Panc1 (cell line): ENCODE data around the gene C11orf24. TPM values are rescaled to one million over a fixed set of nuclear protein-coding genes. Genes with fewer than 3 reads are reported as not detected.

Experiments
- ATAC-seq: fragments of 200-7000 bp; cut with Tn5 transposase; 2 replicates; pipeline ENCODE4 v1.9.1; 2020; ENCODE audit warnings: mild to moderate bottlenecking, moderate library complexity
- BruUV-seq: library from RNA; stranded (reverse); fragments of 400-500 nt; replicated peaks from 2 replicates; lab custom pipeline; 2021; lab: Mats Ljungman, UMichigan
- CTCF ChIA-PET: fragments of 300-600 bp; sonication (Branson Sonifier 250); formaldehyde crosslinking; loops from one replicate; lab custom pipeline; 2022; ENCODE audit warnings: antibody characterized with exemption; lab: Charles Lee
- POLR2A ChIA-PET: fragments of 300-600 bp; sonication (Branson Sonifier 250); formaldehyde crosslinking; loops from one replicate; lab custom pipeline; 2022; ENCODE audit warnings: antibody characterized with exemption; lab: Charles Lee
- DNase-seq: peaks from one replicate; pipeline ENCODE4 v3.0.0-alpha.2; 2010; ENCODE audit warnings: low read depth, low spot score
- H3K27ac ChIP-seq: 2 replicates; pipeline ENCODE4 v1.5.1; 2011; ENCODE audit warnings: mild to moderate bottlenecking, low read length, inconsistent platforms
- H3K27me3 ChIP-seq: fragments of 200-500 bp; sonication (Bioruptor generic); 2 replicates; pipeline ENCODE4 v1.6.0; 2014; ENCODE audit warnings: low read length, inconsistent platforms; ENCODE audit not compliant: control insufficient read depth, insufficient read depth
- H3K36me3 ChIP-seq: fragments of 200-500 bp; sonication (Bioruptor generic); 2 replicates; pipeline ENCODE4 v1.5.1; 2014; ENCODE audit warnings: inconsistent platforms, mild to moderate bottlenecking, low read length, moderate library complexity; ENCODE audit not compliant: control insufficient read depth, insufficient read depth
- H3K4me1 ChIP-seq: 2 replicates; pipeline ENCODE4 v1.5.1; 2011; ENCODE audit warnings: inconsistent platforms, mild to moderate bottlenecking, low read length, moderate library complexity; ENCODE audit not compliant: control insufficient read depth, insufficient read depth
- H3K4me3 ChIP-seq, 2 experiments: 2 replicates each; pipeline ENCODE4 v1.5.1; 2011 to 2012; ENCODE audit warnings: low read depth in 2 of 2, low read length in 2 of 2, mild to moderate bottlenecking in 2 of 2, inconsistent platforms in 1 of 2, moderate library complexity in 1 of 2
- H3K9me3 ChIP-seq: fragments of 200-500 bp; sonication (Bioruptor generic); 2 replicates; pipeline ENCODE4 v1.5.1; 2014; ENCODE audit warnings: low read depth, mild to moderate bottlenecking, inconsistent platforms, low read length, moderate library complexity; ENCODE audit not compliant: control insufficient read depth, insufficient read depth
- POLR2AphosphoS5 ChIP-seq: IDR thresholded peaks from 2 replicates; pipeline ENCODE4 v1.6.1; 2012; ENCODE audit warnings: mild to moderate bottlenecking, low read depth, low read length, moderate library complexity
- SIN3A ChIP-seq: IDR thresholded peaks from 2 replicates; pipeline ENCODE4 v1.6.1; 2012; ENCODE audit warnings: low read depth, mild to moderate bottlenecking, low read length, moderate library complexity, borderline replicate concordance; ENCODE audit not compliant: insufficient read depth
- TCF7L2 ChIP-seq: IDR thresholded peaks from 2 replicates; pipeline ENCODE4 v1.6.1; 2011; ENCODE audit warnings: mild to moderate bottlenecking, low read depth, low read length, inconsistent platforms
- in situ Hi-C: cut with HindIII; loops from 2 replicates; pipeline ENCODE4 v1.10.0; 2016; ENCODE audit warnings: low sequenced_read_pairs, low pct_unique_long_range_greater_than_20kb
- intact Hi-C: fragments of 100-400 bp; cut with micrococcal nuclease; formaldehyde crosslinking; loops from one replicate; pipeline ENCODE4 v1.10.0; 2022; ENCODE audit not compliant: unreplicated experiment
- total RNA-seq: library from RNA; stranded (reverse); gene quantifications from one replicate; pipeline ENCODE4 v1.2.1, GENCODE V29; 2021; ENCODE audit not compliant: unreplicated experiment
- TF ChIP-seq, protein P1 (sequence below), 2 experiments: IDR thresholded peaks; 2 replicates each; pipeline ENCODE4 v1.6.1; 2011 to 2012; ENCODE audit warnings: low read depth in 2 of 2, control low read depth in 1 of 2, low read length in 1 of 2, mild to moderate bottlenecking in 1 of 2, moderate library complexity in 1 of 2; ENCODE audit not compliant: insufficient read depth in 1 of 2
- TF ChIP-seq, protein P2 (sequence below): fragments of 450-650 bp; IDR thresholded peaks from 2 replicates; pipeline ENCODE4 v1.5.1; 2017; ENCODE audit warnings: mild to moderate bottlenecking

The C11orf24 gene
- total RNA-seq, 1 experiment from 2014 or later, result 53.1 TPM

DNA sequence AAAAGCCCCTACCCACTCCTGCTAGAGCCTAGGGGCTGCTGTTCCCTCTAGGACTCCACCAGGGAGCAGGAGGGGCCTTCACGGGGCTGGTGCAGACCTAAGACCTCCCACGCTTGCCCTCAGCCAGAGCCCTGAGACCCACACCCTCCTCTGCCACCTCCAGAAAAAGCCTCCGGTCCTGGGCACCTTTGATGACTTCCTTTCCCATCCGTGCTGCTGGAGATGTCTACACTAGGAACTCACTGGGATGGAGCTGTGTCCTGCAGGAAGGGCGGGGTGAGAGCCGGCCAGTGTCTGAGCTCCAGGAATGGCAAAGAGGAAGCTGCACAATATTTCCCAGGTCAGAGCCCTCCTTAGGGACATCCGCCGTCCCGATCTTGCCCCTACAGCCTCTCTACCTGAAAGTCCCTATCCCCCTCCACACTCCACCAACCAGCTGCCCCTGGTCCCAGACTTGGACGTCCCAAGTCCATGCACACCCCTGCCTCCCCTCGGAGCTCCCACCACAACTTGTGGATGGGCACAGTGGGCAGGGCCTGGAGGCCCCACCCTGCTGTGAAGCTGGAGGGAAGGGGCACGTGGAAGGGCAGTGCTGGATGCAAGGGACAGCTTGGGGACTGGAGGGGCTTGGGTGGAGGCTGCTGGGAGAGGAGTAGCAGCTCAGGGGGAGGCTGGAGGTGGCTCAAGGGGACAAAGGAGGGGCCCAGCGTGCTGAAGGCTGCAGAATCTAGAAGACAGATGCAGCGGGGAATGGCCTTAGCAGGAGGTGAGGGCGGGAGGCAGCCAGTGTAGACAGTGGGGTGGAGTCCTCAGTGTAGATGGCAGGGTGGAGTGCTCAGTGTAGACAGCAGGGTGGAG lies 27.1 kb upstream of the C11orf24 start:
- DNase-seq, result no peak
- intact Hi-C loops (loop anchor here (1.0 to 10.0 kb wide), 2 partner anchors 42 to 84 kb away; partner anchors contain the start of gene KMT5B), in situ Hi-C loops (no loop called here)
- peak; percentile 66 for ATAC-seq
- TF ChIP-seq SIN3A (no peak), POLR2AphosphoS5 (no peak), TCF7L2 (no peak)
- TF ChIP-seq, protein P1, sequence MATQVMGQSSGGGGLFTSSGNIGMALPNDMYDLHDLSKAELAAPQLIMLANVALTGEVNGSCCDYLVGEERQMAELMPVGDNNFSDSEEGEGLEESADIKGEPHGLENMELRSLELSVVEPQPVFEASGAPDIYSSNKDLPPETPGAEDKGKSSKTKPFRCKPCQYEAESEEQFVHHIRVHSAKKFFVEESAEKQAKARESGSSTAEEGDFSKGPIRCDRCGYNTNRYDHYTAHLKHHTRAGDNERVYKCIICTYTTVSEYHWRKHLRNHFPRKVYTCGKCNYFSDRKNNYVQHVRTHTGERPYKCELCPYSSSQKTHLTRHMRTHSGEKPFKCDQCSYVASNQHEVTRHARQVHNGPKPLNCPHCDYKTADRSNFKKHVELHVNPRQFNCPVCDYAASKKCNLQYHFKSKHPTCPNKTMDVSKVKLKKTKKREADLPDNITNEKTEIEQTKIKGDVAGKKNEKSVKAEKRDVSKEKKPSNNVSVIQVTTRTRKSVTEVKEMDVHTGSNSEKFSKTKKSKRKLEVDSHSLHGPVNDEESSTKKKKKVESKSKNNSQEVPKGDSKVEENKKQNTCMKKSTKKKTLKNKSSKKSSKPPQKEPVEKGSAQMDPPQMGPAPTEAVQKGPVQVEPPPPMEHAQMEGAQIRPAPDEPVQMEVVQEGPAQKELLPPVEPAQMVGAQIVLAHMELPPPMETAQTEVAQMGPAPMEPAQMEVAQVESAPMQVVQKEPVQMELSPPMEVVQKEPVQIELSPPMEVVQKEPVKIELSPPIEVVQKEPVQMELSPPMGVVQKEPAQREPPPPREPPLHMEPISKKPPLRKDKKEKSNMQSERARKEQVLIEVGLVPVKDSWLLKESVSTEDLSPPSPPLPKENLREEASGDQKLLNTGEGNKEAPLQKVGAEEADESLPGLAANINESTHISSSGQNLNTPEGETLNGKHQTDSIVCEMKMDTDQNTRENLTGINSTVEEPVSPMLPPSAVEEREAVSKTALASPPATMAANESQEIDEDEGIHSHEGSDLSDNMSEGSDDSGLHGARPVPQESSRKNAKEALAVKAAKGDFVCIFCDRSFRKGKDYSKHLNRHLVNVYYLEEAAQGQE (IDR thresholded peaks at IDR 0.05; ENCODE audit: insufficient read depth in 1 of 2, low read depth in 2 of 2, low read length in 1 of 2), result no peak
- TF ChIP-seq, protein P2, sequence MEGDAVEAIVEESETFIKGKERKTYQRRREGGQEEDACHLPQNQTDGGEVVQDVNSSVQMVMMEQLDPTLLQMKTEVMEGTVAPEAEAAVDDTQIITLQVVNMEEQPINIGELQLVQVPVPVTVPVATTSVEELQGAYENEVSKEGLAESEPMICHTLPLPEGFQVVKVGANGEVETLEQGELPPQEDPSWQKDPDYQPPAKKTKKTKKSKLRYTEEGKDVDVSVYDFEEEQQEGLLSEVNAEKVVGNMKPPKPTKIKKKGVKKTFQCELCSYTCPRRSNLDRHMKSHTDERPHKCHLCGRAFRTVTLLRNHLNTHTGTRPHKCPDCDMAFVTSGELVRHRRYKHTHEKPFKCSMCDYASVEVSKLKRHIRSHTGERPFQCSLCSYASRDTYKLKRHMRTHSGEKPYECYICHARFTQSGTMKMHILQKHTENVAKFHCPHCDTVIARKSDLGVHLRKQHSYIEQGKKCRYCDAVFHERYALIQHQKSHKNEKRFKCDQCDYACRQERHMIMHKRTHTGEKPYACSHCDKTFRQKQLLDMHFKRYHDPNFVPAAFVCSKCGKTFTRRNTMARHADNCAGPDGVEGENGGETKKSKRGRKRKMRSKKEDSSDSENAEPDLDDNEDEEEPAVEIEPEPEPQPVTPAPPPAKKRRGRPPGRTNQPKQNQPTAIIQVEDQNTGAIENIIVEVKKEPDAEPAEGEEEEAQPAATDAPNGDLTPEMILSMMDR, result no peak
- peak overlapping the region; percentile 36; the same call in 1 of the 2 replicates for H3K27ac ChIP-seq
- no peaks in the 10 kb centered on the region for H3K9me3 ChIP-seq
- peak overlapping the region in 1 of 2 experiments; percentile 47; a peak in 1 of 4 replicates for H3K4me3 ChIP-seq
- H3K27me3 ChIP-seq, result no peaks in the 10 kb centered on the region
- ChIA-PET CTCF (interaction anchor here (0.5 to 5.5 kb wide), 14 partner anchors 12 to 1372 kb away, joined by 3 to 40 read pairs (median 4); partner anchors contain the start of gene C11orf24), POLR2A (interaction anchor here (0.5 to 0.7 kb wide), 4 partner anchors 18 to 190 kb away, joined by 3 to 11 read pairs (median 4); no protein-coding TSS in a partner anchor)
- H3K36me3 ChIP-seq, result no peaks in the 10 kb centered on the region
- no TSS peak for BruUV-seq
- H3K4me1 ChIP-seq, result peaks cover 24% of the 10 kb centered on the region

DNA sequence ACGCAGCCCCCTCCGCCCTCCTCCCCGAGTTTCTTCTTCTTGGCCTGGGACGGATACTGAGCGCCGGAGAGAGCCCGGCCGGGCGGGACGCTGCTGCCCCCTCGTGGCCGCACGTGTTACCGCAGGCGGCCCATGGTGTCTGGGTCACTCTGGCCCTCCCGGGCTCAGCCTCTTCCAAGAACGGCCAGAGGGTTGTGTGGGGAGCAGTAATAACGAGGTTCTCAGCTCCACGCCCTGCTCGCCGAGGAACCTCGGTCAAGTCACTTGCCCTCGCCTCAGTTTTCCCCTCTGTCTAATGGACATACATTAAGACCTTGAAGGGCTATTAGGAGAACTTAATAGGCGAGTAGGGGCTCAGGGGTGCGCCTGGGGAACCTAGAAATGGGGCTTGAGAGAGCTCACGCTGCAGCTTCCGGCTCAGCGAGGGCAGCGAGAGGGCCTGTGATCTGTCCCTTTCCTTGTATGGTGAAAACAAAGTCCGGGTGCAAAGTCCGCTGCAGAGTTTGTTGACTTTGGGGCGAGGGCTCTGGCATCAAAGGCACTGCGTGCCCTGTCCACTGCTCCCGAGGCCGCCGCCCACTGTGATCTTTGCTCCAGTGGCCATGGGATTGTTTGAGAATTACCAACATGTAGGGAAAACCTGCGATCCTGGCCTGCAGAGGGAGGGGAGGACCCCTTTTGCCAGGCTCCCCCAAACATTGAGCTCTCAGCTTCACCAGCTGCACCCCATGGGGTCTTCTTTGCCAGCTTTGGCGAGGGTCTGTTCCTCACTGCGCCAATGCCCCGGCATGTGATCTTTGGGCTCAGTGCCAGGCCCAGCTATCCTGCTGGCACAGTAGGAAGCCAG lies 26.3 kb upstream of the C11orf24 start:
- CTCF ChIA-PET, result interaction anchor here (0.5 to 5.5 kb wide), 10 partner anchors 10 to 89 kb away, joined by 3 to 40 read pairs (median 4); partner anchors contain the start of gene C11orf24
- Histone ChIP-seq H3K36me3 (no peaks in the 10 kb centered on the region), H3K4me1 (peaks cover 24% of the 10 kb centered on the region), H3K4me3 (peak overlapping the region in 1 of 2 experiments; percentile 47; a peak in 2 of 4 replicates), H3K27me3 (no peaks in the 10 kb centered on the region), H3K9me3 (no peaks in the 10 kb centered on the region), H3K27ac (peak overlapping the region; percentile 36)
- DNase-seq (no peak), ATAC-seq (peak; percentile 95)
- TF ChIP-seq POLR2AphosphoS5 (peak; percentile 40; the same call in 1 of the 2 replicates), TCF7L2 (no peak), SIN3A (no peak)
- TF ChIP-seq, protein P1 (IDR thresholded peaks at IDR 0.05; ENCODE audit: insufficient read depth in 1 of 2, low read depth in 2 of 2, low read length in 1 of 2), result no peak
- TF ChIP-seq, protein P2, result peak; percentile 100
- POLR2A ChIA-PET, result interaction anchor here (0.7 kb wide), 1 partner anchor 19 kb away, joined by 3 read pairs; no protein-coding TSS in a partner anchor
- in situ Hi-C loops, result no loop called here
- no TSS peak for BruUV-seq
- intact Hi-C loops, result loop anchor here (1.0 to 10.0 kb wide), 2 partner anchors 41 to 83 kb away; partner anchors contain the start of gene KMT5B
